GM11168 (cell line): ENCODE measurements around the gene FAM229B.
"Not testable (repeated sequence)": the region's sequence is repeated elsewhere in the genome, so short reads cannot be mapped to it uniquely, and the experiment has no call there.

ENCODE experiments used
- in situ Hi-C: fragments of 300-500 bp; cut with MboI; formaldehyde crosslinking; loops from one replicate; pipeline ENCODE4 v1.12.0; 2022; ENCODE audit warnings: low sequenced_read_pairs; ENCODE audit not compliant: unreplicated experiment

FAM229B gene

DNA sequence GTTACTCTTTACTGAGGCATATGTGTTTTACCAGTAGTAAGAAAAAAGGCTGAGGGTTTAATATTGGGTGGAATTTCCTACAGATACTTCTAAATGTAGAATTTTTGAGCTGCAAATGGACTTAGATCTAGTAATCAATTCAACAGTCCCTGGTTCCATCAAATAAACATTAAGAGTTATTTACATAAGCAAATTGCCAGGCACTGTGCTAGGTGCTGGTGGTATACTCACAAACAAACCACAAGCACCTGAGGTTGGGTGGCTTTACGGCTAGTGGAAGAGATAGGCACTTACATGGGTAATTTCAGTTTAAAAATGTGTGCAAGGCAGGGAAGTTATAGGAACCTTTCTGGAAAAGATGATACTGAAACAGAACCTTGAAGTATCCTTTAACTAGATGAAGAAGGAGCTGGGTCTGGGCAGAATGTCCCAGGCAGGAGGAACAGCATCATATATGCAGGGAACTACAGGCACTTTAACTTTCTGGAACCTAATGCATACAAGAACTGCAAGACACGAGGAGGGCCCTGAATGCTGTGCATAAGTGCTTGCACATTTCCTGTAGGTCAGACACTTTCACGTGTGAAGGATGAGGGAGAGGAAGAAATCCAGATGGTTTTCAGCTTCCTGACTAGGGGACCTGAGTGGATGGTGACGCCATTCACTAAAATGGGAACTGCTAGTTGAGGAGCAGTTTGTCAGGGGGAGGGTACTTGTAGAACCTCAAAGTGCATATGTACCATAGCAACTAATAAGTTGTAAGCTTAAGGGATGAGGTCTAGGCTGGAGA lies 29.0 kb upstream of the FAM229B start:
- in situ Hi-C loops, result no loop called here

DNA sequence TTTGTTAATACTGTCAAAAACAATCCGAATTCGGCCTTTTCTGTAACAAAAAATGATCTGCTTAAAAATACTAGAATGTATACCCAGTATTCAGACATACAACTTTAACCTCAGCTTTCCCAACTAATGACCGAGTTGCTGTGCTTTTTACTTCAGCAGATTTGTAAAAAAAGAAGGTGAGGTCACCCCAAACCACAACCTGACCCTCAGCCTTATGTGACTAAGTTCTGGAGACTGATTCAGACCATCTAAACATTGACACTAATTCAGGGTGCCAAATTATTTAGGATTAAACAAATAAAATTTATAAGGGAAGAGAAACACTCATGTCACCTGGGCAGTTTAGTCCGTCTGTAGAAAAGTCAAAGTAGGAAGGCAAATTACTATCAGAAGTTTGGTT lies 25.8 kb upstream of the FAM229B start:
- in situ Hi-C loops, result no loop called here

DNA sequence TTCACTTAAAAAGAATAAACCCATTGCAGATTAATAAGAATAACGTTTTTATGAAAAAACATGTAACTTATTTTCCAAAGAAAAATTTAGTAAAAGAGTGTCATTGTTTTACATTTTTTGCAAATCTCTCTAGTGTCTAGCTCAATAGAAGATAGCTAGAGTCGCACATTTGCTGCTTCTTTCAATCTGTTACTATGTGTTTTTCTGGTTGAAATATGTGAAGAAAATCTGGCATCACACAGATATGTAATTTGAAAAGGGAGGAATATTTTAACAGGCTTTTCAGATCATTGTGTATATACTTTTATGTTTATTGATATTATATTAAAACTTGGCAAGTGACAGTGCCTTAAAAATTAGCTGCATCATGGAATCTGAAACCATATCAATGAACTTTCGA lies 24.4 kb upstream of the FAM229B start:
- in situ Hi-C loops, result no loop called here

DNA sequence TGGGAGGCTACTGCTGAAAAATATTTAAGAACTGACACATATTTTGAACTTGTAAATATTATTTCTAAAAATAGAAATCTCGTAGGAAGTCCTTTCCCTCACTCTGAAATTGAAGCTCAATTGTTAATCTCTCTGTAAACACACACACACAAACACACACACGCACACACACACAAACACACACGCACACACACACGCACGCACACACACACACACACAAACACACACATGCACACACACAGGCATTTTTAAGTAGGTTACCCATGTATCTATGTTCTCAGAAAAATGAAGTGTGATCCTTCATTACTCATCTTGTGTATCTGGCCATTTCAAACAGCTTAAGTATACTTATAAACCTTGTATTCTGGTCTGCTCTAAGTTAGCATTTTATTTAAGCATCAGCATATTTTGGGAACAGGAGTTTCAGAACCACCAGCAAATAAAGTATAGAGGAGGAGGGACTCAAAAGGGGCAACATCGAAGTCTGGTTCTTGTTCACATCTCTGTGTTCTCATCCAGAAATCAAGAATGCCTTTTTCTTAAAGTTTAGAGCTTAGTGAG lies 21.9 kb upstream of the FAM229B start:
- in situ Hi-C loops, result no loop called here

DNA sequence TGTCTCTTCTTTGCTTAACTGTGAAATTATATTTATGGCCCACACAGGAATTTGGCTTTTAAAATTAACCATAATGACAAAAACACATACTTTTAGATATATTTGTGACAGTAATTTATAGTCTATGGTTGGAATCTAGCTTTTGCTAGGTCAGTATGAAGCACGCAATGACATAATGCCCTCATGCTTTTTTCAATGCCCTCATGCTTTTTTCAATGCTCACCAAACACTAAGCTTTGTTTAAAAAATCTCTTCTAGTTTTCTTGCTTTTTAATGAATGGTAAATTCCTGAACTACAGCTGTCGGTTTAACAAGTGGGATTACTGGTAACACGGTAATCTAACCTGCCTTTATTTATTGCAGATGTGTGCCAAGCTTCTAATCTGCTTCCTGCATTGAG lies 20.8 kb upstream of the FAM229B start:
- in situ Hi-C loops, result no loop called here

DNA sequence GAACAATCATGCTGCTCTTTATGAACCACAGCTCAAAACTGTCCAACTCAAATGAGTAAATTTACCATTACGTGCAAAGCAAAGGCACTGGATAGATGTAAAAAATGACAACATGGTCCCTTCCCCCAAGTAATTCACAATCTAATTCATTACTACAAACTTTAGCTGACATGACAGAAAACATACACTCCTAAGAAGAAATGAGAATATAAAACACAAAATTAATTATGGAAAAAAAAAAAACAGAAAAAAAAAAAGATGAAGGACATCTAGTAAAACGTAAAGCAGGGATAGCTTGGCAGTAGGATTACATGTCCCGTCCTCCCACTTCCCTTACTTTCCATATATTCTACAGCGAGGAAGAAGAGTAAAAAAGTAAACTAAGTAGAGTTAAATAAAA lies 5.8 kb upstream of the FAM229B start:
- in situ Hi-C loops, result no loop called here

DNA sequence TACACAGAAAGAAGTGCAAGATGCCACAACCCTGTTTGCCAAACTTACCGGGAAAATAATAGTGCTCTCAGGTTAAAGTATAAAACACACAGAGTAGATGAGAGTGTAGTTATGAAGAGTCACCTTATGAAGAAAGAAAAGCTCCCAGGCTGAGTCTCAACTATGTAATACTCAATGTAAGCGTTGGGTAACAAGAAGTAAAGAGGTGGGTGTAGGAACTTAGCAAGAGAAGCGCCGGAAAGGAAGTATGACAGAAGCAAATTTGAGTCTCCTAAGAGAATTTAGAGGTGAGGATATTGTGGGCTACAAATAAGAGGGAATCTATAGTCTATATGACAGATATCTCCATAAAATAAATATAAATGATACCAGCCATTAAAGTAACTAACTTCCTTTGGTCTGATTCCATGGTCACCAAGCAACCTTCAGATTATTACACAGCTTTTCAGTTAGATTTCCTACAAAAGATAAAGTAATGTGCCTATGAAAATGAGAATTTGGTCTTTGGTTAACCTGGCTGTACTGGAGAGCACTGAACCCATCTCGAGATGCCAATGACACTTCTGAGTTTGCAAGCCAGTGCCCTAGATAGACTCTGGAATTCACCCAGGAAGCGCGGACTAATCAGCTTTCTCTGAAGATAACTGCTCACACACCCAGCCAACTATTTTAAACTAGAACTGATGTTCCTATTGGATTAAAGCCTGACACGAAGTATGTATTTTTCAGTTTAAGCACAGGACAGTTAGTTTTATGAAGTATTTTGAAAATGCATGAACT lies 1.9 kb upstream of the FAM229B start:
- in situ Hi-C loops, result no loop called here

DNA sequence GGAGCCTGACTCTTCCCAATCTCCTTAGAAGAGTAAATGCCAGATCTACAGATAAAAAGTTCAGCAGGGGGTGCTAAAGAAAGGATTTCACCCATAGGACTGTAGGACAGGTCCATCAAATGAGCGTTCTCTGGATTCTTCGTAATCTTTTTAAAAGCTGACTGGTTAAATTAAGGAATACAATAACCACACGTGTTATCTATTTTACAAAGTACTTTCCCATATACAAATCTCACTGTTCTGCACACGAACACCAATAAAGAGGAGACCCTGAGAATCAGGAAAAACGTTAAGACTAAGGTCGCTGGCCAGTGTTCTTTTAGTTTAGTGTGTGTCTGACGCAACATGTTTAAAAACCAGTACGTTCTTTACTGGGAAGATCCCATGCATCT lies 651 bp upstream of the FAM229B start:
- in situ Hi-C loops, result no loop called here

DNA sequence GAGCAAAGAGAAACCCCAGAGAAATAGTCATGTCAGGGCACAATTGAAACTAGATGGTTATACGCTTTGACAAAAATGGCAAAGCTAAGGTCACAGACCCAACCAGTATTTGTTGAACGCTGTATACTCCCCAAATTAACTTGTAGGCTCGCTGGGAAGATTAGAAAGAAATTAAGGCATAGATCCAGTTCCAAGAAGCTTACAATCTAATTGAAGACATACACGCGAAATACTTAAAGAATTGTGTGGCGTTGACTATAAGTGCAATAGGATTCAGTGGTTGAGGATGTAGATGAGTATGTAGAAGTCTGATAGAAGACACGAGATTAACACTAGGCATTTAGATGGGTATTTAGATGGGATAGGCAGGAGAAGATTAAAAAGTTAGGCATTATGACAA lies 525 bp downstream of the FAM229B start:
- in situ Hi-C loops, result no loop called here

DNA sequence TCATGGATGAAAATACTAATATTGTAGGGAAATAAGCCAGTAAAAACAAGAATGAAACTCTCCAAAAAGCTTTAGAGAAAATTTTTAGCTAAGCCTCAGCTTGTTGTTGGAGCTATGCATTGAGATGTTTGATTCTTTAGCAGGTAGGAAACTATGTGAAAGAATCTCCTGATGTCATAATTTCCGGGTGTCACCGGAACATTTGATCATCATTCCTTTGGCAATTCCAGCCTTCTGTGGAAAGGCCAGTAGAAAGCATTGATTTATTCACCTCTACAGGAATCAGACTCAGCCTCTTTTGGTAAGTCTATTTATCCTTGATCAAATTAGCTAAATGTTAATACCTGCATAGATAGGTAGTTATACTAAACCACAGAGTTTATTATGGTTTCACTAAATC lies 9.5 kb downstream of the FAM229B start:
- in situ Hi-C loops, result no loop called here

DNA sequence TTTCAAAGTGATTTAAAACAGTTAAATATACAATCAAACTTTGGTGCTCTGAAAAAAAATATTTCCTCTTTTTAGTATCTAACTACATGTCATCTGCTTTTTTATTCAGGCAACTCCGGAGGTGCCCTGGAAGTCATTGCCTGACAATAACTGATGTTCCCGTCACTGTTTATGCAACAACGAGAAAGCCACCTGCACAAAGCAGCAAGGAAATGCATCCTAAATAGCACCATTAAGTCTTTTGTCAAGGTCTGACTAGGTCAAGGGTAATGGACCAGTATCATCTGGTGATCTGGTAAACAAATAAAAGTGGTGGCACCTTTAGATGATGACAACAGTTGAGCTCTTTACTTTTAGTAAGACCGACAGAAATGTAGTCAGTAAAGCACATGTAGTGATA lies 13.2 kb downstream of the FAM229B start:
- in situ Hi-C loops, result no loop called here

DNA sequence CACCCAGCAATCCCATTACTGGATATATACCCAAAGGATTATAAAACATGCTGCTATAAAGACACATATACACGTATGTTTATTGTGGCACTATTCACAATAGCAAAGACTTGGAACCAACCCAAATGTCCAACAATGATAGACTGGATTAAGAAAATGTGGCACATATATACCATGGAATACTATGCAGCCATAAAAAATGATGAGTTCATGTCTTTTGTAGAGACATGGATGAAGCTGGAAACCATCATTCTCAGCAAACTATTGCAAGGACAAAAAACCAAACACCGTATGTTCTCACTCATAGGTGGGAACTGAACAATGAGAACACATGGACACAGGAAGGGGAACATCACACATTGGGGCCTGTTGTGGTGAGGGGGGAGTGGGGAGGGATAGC lies 18.6 kb downstream of the FAM229B start:
- in situ Hi-C loops, result not testable (repeated sequence)

DNA sequence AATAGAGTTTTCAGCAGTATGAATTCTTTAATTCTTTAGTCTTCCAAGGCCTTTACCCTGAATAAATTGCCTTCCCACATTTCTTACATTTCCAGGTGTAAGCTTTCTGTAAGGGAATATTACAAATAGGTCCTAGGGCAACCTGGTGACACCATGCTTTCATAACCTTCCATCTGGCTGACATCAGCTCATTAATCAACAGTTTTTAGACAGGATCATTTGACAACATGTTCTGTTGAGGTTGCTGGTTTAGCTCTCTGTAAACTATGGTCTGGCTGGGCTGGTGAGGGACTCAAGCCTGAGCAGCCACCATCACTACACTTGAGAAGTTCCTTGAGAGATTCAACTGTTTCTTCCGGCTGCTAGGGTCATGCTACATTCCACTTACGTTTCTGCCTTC lies 19.2 kb downstream of the FAM229B start:
- in situ Hi-C loops, result no loop called here

DNA sequence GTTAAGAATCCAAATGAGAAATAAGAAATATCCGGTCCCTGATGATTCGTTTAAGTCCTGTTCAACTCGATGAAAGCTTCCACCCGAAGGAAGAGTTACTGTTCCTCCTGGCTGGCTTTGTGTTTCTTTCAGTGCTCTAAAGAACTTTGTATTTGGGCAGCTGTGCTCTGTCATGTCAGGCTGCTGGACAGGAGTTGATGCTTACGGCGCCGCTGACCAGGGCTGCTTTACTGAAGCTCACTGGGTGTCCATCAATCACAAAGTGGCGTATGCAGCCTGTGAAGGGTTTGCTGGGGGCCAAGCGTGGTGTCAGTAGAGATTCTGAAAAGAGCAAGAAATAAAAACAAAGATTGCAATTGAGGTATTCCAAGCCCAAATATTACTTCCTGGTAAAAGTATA lies 21.9 kb downstream of the FAM229B start:
- in situ Hi-C loops, result no loop called here

DNA sequence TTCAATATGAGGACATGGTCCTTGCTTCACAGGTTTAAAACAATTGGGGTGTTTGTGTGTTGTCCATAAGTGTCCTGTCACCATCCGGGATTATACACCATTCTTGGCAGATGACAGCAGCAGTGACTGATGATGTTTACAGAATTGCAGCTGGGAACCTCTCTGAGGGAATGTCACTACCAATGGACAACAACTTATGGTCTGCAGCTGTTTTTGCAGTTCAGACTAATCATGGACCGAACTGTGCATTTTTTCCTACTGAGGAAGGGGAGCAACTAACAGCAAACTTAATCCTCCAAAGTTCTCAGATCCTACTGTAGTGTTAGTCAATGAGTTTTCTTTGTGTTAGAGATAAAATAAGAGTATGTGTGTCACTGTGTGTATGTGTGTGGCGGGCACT lies 26.0 kb downstream of the FAM229B start:
- in situ Hi-C loops, result no loop called here

DNA sequence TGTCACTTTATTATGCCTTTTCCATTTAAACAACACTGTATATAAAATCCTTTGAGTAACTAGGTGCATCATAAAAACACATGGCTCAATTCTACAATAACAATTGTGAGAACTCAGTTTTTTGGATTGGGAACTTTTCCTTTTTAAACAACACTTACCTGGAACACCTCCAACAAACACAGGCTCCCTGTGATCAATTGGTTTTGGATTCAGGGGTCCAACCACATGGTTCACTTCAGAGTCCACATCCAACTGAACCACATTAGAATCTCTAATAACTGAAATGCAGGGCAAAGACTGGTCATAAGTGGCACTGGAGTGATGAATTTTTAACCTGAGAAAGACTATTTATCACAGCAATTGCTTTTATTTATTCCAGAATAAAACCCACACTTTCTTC lies 26.5 kb downstream of the FAM229B start:
- in situ Hi-C loops, result no loop called here

DNA sequence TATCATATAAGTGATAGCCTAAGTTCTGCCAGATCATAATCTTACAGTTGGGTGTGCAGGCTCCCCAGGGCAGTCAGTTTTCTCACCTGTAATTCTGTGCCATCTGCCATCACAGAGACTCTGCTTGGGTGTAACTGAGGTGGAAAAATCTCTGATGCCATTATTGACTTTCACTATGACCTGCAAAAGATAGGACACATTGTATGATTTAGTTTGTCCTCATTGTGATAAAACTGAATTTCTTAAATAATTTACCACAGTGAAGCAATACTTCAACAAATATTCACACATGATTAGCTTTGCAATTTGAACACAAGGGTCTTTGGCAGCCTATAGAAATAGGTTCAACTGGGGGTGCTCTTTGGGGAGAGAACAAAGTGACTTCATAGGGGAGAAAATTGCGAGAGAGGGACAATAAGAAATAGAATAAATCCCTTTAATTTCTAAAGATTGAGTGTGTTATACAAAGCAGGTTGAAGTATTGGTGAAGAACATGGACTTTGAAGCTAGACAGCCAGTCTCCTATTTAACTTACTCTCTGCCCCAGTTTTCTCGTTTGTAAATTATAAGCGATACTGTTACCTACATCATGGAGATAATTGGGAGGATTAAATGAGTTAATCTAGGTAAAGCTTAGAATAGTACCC lies 27.3 kb downstream of the FAM229B start:
- in situ Hi-C loops, result no loop called here

DNA sequence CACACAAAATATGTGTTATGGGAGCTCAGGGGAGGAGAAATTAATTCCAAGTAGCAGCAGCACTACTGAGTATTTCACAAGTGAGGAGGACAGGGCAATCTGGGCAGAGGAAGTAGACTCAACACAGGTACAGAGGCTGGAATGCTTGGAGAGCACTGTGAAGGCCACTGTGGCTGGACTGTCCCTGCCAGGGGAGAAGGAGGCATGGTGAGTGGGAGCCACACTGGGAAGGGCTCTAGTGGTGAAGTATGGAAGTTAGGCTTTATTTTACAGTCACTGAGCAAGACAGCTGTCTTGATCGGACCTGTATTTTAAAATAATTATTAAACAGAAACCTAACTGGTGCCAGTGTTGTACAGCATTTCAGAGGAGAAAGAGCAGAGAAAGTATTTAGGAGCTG lies 28.8 kb downstream of the FAM229B start:
- in situ Hi-C loops, result no loop called here

DNA sequence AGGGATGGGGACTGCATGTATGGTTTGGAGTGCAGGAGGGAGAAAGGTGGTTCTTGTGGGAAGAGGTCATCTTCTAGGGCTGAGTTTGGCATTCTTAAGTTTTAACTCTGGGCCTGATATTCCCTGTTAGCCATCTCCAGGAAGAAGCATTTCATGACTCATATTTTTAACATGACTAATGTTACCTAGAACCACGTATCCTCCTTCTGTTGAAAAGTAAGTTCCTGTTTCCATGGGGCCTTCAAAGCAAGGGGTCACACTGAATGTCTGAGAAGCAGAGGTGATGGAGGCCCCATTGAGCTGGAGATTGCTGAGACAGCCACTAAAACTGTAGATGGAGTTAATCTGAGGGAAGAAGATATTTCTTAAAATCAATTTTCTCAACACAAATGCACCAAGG lies 30.2 kb downstream of the FAM229B start:
- in situ Hi-C loops, result no loop called here

DNA sequence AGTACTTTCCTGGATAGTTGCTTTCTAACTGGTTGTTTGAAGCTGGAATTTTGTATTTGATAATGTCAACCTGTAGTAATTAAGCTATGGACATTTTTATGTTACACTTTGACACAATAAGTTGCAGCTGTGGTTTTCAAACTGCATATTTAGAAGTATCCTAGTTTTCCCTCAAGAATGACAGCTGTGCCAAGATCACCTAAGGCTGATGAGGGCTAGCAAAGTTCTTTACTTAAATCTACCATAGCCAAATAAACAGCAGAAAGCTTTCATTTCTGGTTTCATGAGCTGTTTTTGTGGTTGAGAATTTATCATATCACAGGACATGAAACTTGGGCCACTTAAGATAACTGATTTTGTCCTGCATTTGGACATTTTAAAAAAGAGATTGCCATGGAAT lies 30.6 kb downstream of the FAM229B start:
- in situ Hi-C loops, result no loop called here

DNA sequence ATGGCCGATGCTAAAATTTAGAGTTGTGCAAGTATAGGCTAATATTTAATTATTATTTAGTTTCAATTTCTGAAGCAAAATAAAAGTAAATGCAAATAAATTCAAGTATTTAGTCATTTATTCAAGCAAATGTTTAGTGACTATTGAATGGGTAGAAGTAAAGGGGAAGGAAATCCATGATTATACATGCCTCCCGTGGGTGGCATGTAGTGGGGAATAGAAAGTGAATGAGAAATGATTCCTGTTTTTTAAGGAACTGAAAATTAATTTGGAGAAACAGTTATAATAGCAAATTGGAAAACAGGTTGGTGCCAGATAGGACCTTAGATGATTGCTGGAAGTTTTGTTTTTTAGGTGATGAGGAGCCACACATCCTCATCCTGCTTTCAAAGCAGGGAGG lies 35.4 kb downstream of the FAM229B start:
- in situ Hi-C loops, result no loop called here
